ENCODE results near the gene PTP4A1. TPM values are rescaled to one million over a fixed set of nuclear protein-coding genes. Genes with fewer than 3 reads are reported as not detected.

The PTP4A1 gene
- total and polyA plus RNA-seq, 2 of the 13 experiments (the other 11 are each of a cell fraction or from before 2014, with no cell fraction given) = 141 to 376 TPM

DNA sequence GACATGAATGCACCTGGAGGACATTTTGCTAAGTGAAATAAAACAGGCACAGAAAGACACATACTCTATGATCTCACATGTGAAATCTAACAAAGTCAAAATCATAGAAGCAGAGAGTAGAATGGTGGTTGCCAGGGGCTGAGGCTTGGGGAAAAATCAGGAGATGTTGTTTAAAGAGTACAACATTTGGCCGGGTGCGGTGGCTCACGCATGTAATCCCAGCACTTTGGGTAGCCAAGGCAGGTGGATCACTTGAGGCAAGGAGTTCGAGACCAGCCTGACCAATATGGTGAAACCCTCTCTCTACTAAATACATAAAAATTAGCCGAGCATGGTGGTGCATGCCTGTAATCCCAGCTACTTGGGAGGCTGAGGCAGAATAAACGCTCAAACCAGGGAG, 26.0 kb upstream of the PTP4A1 start:
- ChIA-PET CTCF (ENCODE audit: low intra/inter-chr PET ratio, low total read pairs) (no interaction called here), POLR2A (no interaction called here)
- no peaks in the 10 kb centered on the region for H4K20me1 ChIP-seq (ENCODE audit: insufficient read depth, low read length)
- WGBS (ENCODE audit: low lambda C conversion rate) = 95% methylated on average over 6 of the region's 6 CpGs
- H3K27ac ChIP-seq (ENCODE audit: extremely low read length, insufficient read depth, low read length) = no peak overlapping the region
- no TSS peak for BruUV-seq (replicated peaks)
- H3K36me3 ChIP-seq (replicated peaks in 1 of 2; ENCODE audit: control insufficient read depth in 1 of 2, insufficient read depth in 2 of 2, low read length in 2 of 2) = peaks cover 0 to 13% of the 10 kb centered on the region in 2 experiments; a peak in 3 of 5 replicates
- TF ChIP-seq ERF (CRISPR knock-in tag; IDR thresholded peaks at IDR 0.05) = no peak
- no peak for TF ChIP-seq ZNF367 (CRISPR knock-in tag; IDR thresholded peaks at IDR 0.05; ENCODE audit: borderline replicate concordance)
- peak; percentile 54; the same call in 1 of the 2 replicates for TF ChIP-seq PAF1 (CRISPR knock-in tag; IDR thresholded peaks at IDR 0.05)
- TF ChIP-seq POLR2AphosphoS5 (IDR thresholded peaks at IDR 0.05; ENCODE audit: low read depth, low read length) = peak; percentile 50; the same call in 1 of the 2 replicates
- TF ChIP-seq ZC3H4 (CRISPR knock-in tag; IDR thresholded peaks at IDR 0.05; ENCODE audit: borderline replicate concordance) = no peak
- TF ChIP-seq POLR2G (IDR thresholded peaks at IDR 0.05; ENCODE audit: low read depth, low read length) = peak; percentile 65
- 0 out of 4 replicates have a peak, but pooled peaks of 1 of the 2 experiments have one; percentile 28 for TF ChIP-seq POLR2A (IDR thresholded peaks at IDR 0.05; ENCODE audit: insufficient read depth in 1 of 2, low read depth in 2 of 2, low read length in 2 of 2)
- peak; percentile 95 for TF ChIP-seq RBM22 (optimal IDR thresholded peaks at IDR 0.05; ENCODE audit: low read length)
- no peak for TF ChIP-seq KDM3A (CRISPR knock-in tag; IDR thresholded peaks at IDR 0.05; ENCODE audit: low read depth)
- 0 out of 2 replicates have a peak, but pooled peaks have one; percentile 28 for TF ChIP-seq ZMYM4 (CRISPR knock-in tag; IDR thresholded peaks at IDR 0.05)
- in situ Hi-C loops (cut with HindIII; ENCODE audit: extremely low pct_ligation_motif_present, low pct_unique_long_range_greater_than_20kb) (no loop called here), intact Hi-C loops (cut with micrococcal nuclease; ENCODE audit: unreplicated experiment) (no loop called here)
- no peak for FAIRE-seq
- H3K27me3 ChIP-seq (ENCODE audit: control insufficient read depth in 1 of 2, insufficient read depth in 2 of 2, low read length in 2 of 2) = no peaks in the 10 kb centered on the region
- H3K9ac ChIP-seq (ENCODE audit: insufficient read depth, low read depth, low read length) = no peak overlapping the region
- no peak for ATAC-seq
- no peak for DNase-seq (ENCODE audit: low spot score)
- H2AFZ ChIP-seq (ENCODE audit: low read length) = no peak overlapping the region
- peaks cover 3% of the 10 kb centered on the region for H3K79me2 ChIP-seq (ENCODE audit: insufficient read depth, low read length)
- no peak overlapping the region for H3K4me3 ChIP-seq (replicated peaks in 1 of 3; ENCODE audit: insufficient read depth in 1 of 3, low read depth in 2 of 3, low read length in 3 of 3)
- H3K9me3 ChIP-seq (ENCODE audit: low read length) = no peaks in the 10 kb centered on the region
- no peaks in the 10 kb centered on the region for H3K4me1 ChIP-seq (ENCODE audit: insufficient read depth, low read length)
- H3K4me2 ChIP-seq (ENCODE audit: low read depth, low read length) = no peak overlapping the region

- in situ Hi-C loops (cut with HindIII; ENCODE audit: extremely low pct_ligation_motif_present, low pct_unique_long_range_greater_than_20kb) (no loop called here), intact Hi-C loops (cut with micrococcal nuclease; ENCODE audit: unreplicated experiment) (no loop called here)
- DNase-seq (ENCODE audit: low spot score) = no peak
- Histone ChIP-seq H3K9ac (ENCODE audit: insufficient read depth, low read depth, low read length) (no peak overlapping the region), H3K4me1 (ENCODE audit: insufficient read depth, low read length) (no peaks in the 10 kb centered on the region), H2AFZ (ENCODE audit: low read length) (no peak overlapping the region), H3K79me2 (ENCODE audit: insufficient read depth, low read length) (peaks cover 3% of the 10 kb centered on the region), H3K27ac (ENCODE audit: extremely low read length, insufficient read depth, low read length) (no peak overlapping the region), H4K20me1 (ENCODE audit: insufficient read depth, low read length) (no peaks in the 10 kb centered on the region), H3K4me3 (replicated peaks in 1 of 3; ENCODE audit: insufficient read depth in 1 of 3, low read depth in 2 of 3, low read length in 3 of 3) (no peak overlapping the region), H3K4me2 (ENCODE audit: low read depth, low read length) (no peak overlapping the region), H3K27me3 (ENCODE audit: control insufficient read depth in 1 of 2, insufficient read depth in 2 of 2, low read length in 2 of 2) (no peaks in the 10 kb centered on the region), H3K36me3 (replicated peaks in 1 of 2; ENCODE audit: control insufficient read depth in 1 of 2, insufficient read depth in 2 of 2, low read length in 2 of 2) (peaks cover 0 to 13% of the 10 kb centered on the region in 2 experiments; a peak in 3 of 5 replicates), H3K9me3 (ENCODE audit: low read length) (no peaks in the 10 kb centered on the region)
- ChIA-PET CTCF (ENCODE audit: low intra/inter-chr PET ratio, low total read pairs) (no interaction called here), POLR2A (no interaction called here)
- WGBS (ENCODE audit: low lambda C conversion rate) = 98% methylated on average over 1 of the region's 1 CpG
- no peak for ATAC-seq
- FAIRE-seq = no peak
- no TSS peak for BruUV-seq (replicated peaks)
- TF ChIP-seq HIC2 (CRISPR knock-in tag; IDR thresholded peaks at IDR 0.05; ENCODE audit: low read depth) = no peak
- peak; percentile 73 for TF ChIP-seq CEBPB (IDR thresholded peaks at IDR 0.05; ENCODE audit: borderline replicate concordance, low read depth, low read length)
These were observed 25.6 kb upstream of the PTP4A1 start for GRCh38 chr6:63546697-63547096.
